ENCODE measurements around the gene SLC44A1. TPM values are rescaled to one million over a fixed set of nuclear protein-coding genes. Genes with fewer than 3 reads are reported as not detected.

The SLC44A1 gene
- total RNA-seq, 1 experiment from 2014 or later, result 43.7 TPM

- DNase-seq (ENCODE audit: low spot score), result no peak
Observed at GRCh38 chr9:105458404-105458803, 214.0 kb downstream of the SLC44A1 start.

GRCh38 chr9:105459336-105459735, 214.9 kb downstream of the SLC44A1 start:
- DNase-seq (ENCODE audit: low spot score), result no peak

GRCh38 chr9:105466898-105467455, 222.5 kb downstream of the SLC44A1 start:
- no peak for DNase-seq (ENCODE audit: low spot score)

GRCh38 chr9:105468875-105469274, 224.4 kb downstream of the SLC44A1 start:
- DNase-seq (ENCODE audit: low spot score), result no peak

GRCh38 chr9:105473221-105473620, 228.8 kb downstream of the SLC44A1 start:
- DNase-seq (ENCODE audit: low spot score), result no peak

- peak; percentile 38 for DNase-seq (ENCODE audit: low spot score)
Observed at GRCh38 chr9:105475302-105475701, 230.9 kb downstream of the SLC44A1 start.

GRCh38 chr9:105479846-105480245, 235.4 kb downstream of the SLC44A1 start:
- no peak for DNase-seq (ENCODE audit: low spot score)

- no peak for DNase-seq (ENCODE audit: low spot score)
Observed at GRCh38 chr9:105483618-105484017, 239.2 kb downstream of the SLC44A1 start.

- peak; percentile 21 for DNase-seq (ENCODE audit: low spot score)
Observed at GRCh38 chr9:105484226-105484625, 239.8 kb downstream of the SLC44A1 start.

GRCh38 chr9:105485131-105485530, 240.7 kb downstream of the SLC44A1 start:
- DNase-seq (ENCODE audit: low spot score), result no peak

Other genes starting within 250 kb of the SLC44A1 start
- gene FSD1L, start 203.4 kb downstream of the SLC44A1 start, total RNA-seq (2014; rRNA removed; shearing (Covaris generic)), result 0.97 and 2.7 TPM in 2 replicates

All from HT-29 (cell line).